ENCODE data around the gene RAB27A. TPM values are rescaled to one million over a fixed set of nuclear protein-coding genes. Genes with fewer than 3 reads are reported as not detected.
A peak's percentile ranks its signal among the peaks of the same experiment; 100 is the strongest.

RAB27A gene
- total RNA-seq (5.1 TPM), polyA plus RNA-seq (ENCODE audit: insufficient read depth in 1 of 8, insufficient read length in 8 of 8, low replicate concordance in 1 of 8) (10 to 100 TPM in 1 of 8 donors, 1 to 10 TPM in 7; 6.3 to 11.8 (median 7.7) TPM)
- long read RNA-seq, donor 1, partial matches to known transcripts = 0 of 1 reads
- long read RNA-seq, donor 1, other reads (novel, unspliced or antisense) = 0 of 1 reads
- long read RNA-seq, donor 2 = 0 reads
- long read RNA-seq, donor 3, partial matches to known transcripts = 0 of 3 reads
- long read RNA-seq, donor 3, other reads (novel, unspliced or antisense) = 0 of 3 reads
- long read RNA-seq, donor 4, partial matches to known transcripts = 0 of 1 reads
- long read RNA-seq, donor 4, other reads (novel, unspliced or antisense) = 0 of 1 reads
- long read RNA-seq, donor 5, transcript RAB27A-201 (7 exons, 3,446 nt) = major isoform, 9 of 9 reads
- long read RNA-seq, donor 5, partial matches to known transcripts = 0 of 9 reads
- long read RNA-seq, donor 5, other reads (novel, unspliced or antisense) = 0 of 9 reads
- long read RNA-seq, donor 6, partial matches to known transcripts = 0 of 1 reads
- long read RNA-seq, donor 6, other reads (novel, unspliced or antisense) = 0 of 1 reads
- long read RNA-seq, donor 7, partial matches to known transcripts = 0 of 3 reads
- long read RNA-seq, donor 7, other reads (novel, unspliced or antisense) = 0 of 3 reads
- long read RNA-seq, donor 8, partial matches to known transcripts = 0 of 1 reads
- long read RNA-seq, donor 8, other reads (novel, unspliced or antisense) = 0 of 1 reads
- long read RNA-seq, donor 9 = 0 reads
- long read RNA-seq, donor 10 = 0 reads
- long read RNA-seq, donor 11 = 0 reads

GRCh38 chr15:55289746-55290527 is at the start of gene RAB27A:
TSS of gene RAB27A (minus strand) at chr15:55289813. CDS start at chr15:55234934, 54,879 bp downstream.
- no peaks in the 10 kb centered on the region for H3K27me3 ChIP-seq (ENCODE audit: control insufficient read depth, insufficient read depth, low read length)
- H3K36me3 ChIP-seq (ENCODE audit: control insufficient read depth, insufficient read depth, low read length) = no peaks in the 10 kb centered on the region
- peak within 1 kb of the TSS; percentile 82 for H3K4me3 ChIP-seq (ENCODE audit: low read length)
- peaks cover 10% of the 10 kb centered on the region for H3K4me1 ChIP-seq (ENCODE audit: control insufficient read depth, insufficient read depth, low read length)
- peak; percentile 79 for DNase-seq
- peak within 1 kb of the TSS; percentile 88 for H3K27ac ChIP-seq (ENCODE audit: low read length)
- 0% methylated on average over 41 of the region's 69 CpGs for WGBS (ENCODE audit: insufficient coverage)
- no peaks in the 10 kb centered on the region for H3K9me3 ChIP-seq (replicated peaks; ENCODE audit: control insufficient read depth, low read depth, low read length)

DNA sequence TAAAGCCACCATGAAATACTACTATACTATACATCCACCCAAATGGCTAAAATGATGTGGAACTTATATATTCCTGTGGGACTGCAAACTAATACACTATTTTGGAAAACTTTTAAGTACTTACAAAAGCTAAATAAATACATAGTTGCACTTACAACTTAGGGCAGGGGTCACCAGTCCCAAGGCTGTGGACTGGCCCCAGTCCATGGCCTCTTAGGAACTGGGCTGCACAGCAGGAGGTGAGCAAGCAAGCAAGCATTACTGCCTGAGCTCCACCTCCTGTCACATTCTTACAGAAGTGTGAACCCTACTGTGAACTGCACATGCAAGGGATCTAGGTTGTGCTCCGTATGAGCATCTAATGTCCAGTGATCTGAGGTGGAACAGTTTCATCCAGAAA is 47.5 kb upstream of the RAB27A start:
- no peak overlapping the region for H3K27ac ChIP-seq (ENCODE audit: low read length)
- no peak for DNase-seq
- H3K36me3 ChIP-seq (ENCODE audit: control insufficient read depth, insufficient read depth, low read length) = peaks cover 8% of the 10 kb centered on the region
- no peaks in the 10 kb centered on the region for H3K27me3 ChIP-seq (ENCODE audit: control insufficient read depth, insufficient read depth, low read length)
- 100% methylated on average over 1 of the region's 1 CpG for WGBS (ENCODE audit: insufficient coverage)
- no peak overlapping the region for H3K4me3 ChIP-seq (ENCODE audit: low read length)
- H3K4me1 ChIP-seq (ENCODE audit: control insufficient read depth, insufficient read depth, low read length) = no peaks in the 10 kb centered on the region
- no peaks in the 10 kb centered on the region for H3K9me3 ChIP-seq (replicated peaks; ENCODE audit: control insufficient read depth, low read depth, low read length)

DNA sequence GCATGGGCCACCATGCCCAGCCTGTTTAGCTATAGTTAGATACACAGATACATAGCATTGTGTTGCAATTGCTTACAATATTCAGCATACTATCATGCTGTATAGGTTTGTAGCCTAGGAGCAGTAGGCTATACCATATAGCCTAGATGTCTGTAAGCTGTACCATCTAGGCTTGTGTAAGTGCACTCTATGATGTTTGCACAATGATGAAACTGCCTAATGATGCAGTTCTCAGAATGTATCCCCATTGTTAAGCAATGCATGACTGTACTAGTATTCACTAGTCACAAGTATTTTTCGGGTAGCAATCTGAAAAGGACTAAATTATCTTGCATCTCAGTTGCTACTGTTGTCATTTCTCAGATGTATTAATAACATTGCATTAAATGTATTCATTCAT is 45.4 kb upstream of the RAB27A start:
- no peak for DNase-seq
- Histone ChIP-seq H3K4me1 (ENCODE audit: control insufficient read depth, insufficient read depth, low read length) (no peaks in the 10 kb centered on the region), H3K27ac (ENCODE audit: low read length) (no peak overlapping the region), H3K27me3 (ENCODE audit: control insufficient read depth, insufficient read depth, low read length) (no peaks in the 10 kb centered on the region), H3K36me3 (ENCODE audit: control insufficient read depth, insufficient read depth, low read length) (peaks cover 14% of the 10 kb centered on the region), H3K9me3 (replicated peaks; ENCODE audit: control insufficient read depth, low read depth, low read length) (no peaks in the 10 kb centered on the region), H3K4me3 (ENCODE audit: low read length) (no peak overlapping the region)
- no CpG with 5 or more reads among the region's 1 CpG for WGBS (ENCODE audit: insufficient coverage)

DNA sequence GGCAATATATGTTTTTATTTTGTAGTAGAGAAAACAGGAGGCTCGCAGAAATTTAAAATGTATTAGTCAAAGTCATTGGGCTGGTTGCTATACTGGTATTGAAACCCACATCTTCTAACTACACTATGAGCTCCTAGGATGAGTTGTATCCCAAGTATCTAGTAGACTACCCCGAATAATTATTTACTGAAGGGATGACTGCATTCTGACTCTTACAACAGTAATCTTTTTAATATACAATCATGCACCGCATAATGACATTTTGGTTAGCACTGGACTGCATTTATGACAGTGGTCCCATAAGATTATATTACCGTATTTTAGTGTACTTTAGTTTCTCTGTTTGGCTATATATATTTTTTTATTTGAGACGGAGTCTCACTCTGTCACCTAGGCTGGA is 44.8 kb upstream of the RAB27A start:
- Histone ChIP-seq H3K4me3 (ENCODE audit: low read length) (no peak overlapping the region), H3K27me3 (ENCODE audit: control insufficient read depth, insufficient read depth, low read length) (no peaks in the 10 kb centered on the region), H3K4me1 (ENCODE audit: control insufficient read depth, insufficient read depth, low read length) (no peaks in the 10 kb centered on the region), H3K9me3 (replicated peaks; ENCODE audit: control insufficient read depth, low read depth, low read length) (no peaks in the 10 kb centered on the region), H3K27ac (ENCODE audit: low read length) (no peak overlapping the region), H3K36me3 (ENCODE audit: control insufficient read depth, insufficient read depth, low read length) (peaks cover 14% of the 10 kb centered on the region)
- DNase-seq = no peak
- no CpG with 5 or more reads among the region's 5 CpGs for WGBS (ENCODE audit: insufficient coverage)

GRCh38 chr15:55327387-55327786 is 37.8 kb upstream of the RAB27A start:
- Histone ChIP-seq H3K27me3 (ENCODE audit: control insufficient read depth, insufficient read depth, low read length) (no peaks in the 10 kb centered on the region), H3K9me3 (replicated peaks; ENCODE audit: control insufficient read depth, low read depth, low read length) (no peaks in the 10 kb centered on the region), H3K27ac (ENCODE audit: low read length) (no peak overlapping the region), H3K4me3 (ENCODE audit: low read length) (no peak overlapping the region), H3K36me3 (ENCODE audit: control insufficient read depth, insufficient read depth, low read length) (peaks cover 6% of the 10 kb centered on the region), H3K4me1 (ENCODE audit: control insufficient read depth, insufficient read depth, low read length) (no peaks in the 10 kb centered on the region)
- WGBS (ENCODE audit: insufficient coverage) = no CpG with 5 or more reads among the region's 1 CpG
- DNase-seq = no peak

GRCh38 chr15:55322467-55322866 is 32.9 kb upstream of the RAB27A start:
- Histone ChIP-seq H3K36me3 (ENCODE audit: control insufficient read depth, insufficient read depth, low read length) (no peaks in the 10 kb centered on the region), H3K27me3 (ENCODE audit: control insufficient read depth, insufficient read depth, low read length) (no peaks in the 10 kb centered on the region), H3K4me3 (ENCODE audit: low read length) (no peak overlapping the region), H3K4me1 (ENCODE audit: control insufficient read depth, insufficient read depth, low read length) (peaks cover 8% of the 10 kb centered on the region), H3K9me3 (replicated peaks; ENCODE audit: control insufficient read depth, low read depth, low read length) (no peaks in the 10 kb centered on the region), H3K27ac (ENCODE audit: low read length) (no peak overlapping the region)
- no CpG with 5 or more reads among the region's 5 CpGs for WGBS (ENCODE audit: insufficient coverage)
- DNase-seq = no peak

DNA sequence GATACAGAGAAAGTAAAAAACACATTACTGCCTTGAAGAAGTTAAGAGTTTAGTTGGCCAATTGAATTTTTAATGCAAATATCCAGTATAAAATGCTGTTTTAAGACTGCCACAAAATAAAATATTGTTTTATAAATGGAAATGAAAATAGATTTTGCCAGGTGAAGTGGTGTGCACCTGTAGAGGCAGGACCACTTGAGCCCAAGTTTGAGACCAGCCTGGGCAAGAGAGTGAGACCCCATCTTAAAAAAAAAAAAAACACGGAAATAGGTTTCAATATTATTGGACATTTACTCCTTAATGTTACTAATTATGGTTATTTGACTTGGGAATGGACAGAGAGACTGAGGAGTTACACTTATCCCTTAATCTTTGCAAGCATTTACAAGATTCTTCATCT is 31.4 kb upstream of the RAB27A start:
- no peaks in the 10 kb centered on the region for H3K36me3 ChIP-seq (ENCODE audit: control insufficient read depth, insufficient read depth, low read length)
- peaks cover 8% of the 10 kb centered on the region for H3K4me1 ChIP-seq (ENCODE audit: control insufficient read depth, insufficient read depth, low read length)
- H3K9me3 ChIP-seq (replicated peaks; ENCODE audit: control insufficient read depth, low read depth, low read length) = no peaks in the 10 kb centered on the region
- DNase-seq = no peak
- WGBS (ENCODE audit: insufficient coverage) = no CpG with 5 or more reads among the region's 1 CpG
- no peak overlapping the region for H3K27ac ChIP-seq (ENCODE audit: low read length)
- H3K4me3 ChIP-seq (ENCODE audit: low read length) = no peak overlapping the region
- H3K27me3 ChIP-seq (ENCODE audit: control insufficient read depth, insufficient read depth, low read length) = no peaks in the 10 kb centered on the region

GRCh38 chr15:55320238-55320550 is 30.6 kb upstream of the RAB27A start:
- Histone ChIP-seq H3K27ac (ENCODE audit: low read length) (no peak overlapping the region), H3K4me3 (ENCODE audit: low read length) (no peak overlapping the region), H3K9me3 (replicated peaks; ENCODE audit: control insufficient read depth, low read depth, low read length) (no peaks in the 10 kb centered on the region), H3K27me3 (ENCODE audit: control insufficient read depth, insufficient read depth, low read length) (no peaks in the 10 kb centered on the region), H3K36me3 (ENCODE audit: control insufficient read depth, insufficient read depth, low read length) (no peaks in the 10 kb centered on the region), H3K4me1 (ENCODE audit: control insufficient read depth, insufficient read depth, low read length) (peaks cover 8% of the 10 kb centered on the region)
- DNase-seq = peak; percentile 54
- no CpG with 5 or more reads among the region's 2 CpGs for WGBS (ENCODE audit: insufficient coverage)

GRCh38 chr15:55319537-55320237 is 30.1 kb upstream of the RAB27A start:
- DNase-seq = peak; percentile 58
- peak overlapping the region; percentile 71 for H3K4me3 ChIP-seq (ENCODE audit: low read length)
- H3K9me3 ChIP-seq (replicated peaks; ENCODE audit: control insufficient read depth, low read depth, low read length) = no peaks in the 10 kb centered on the region
- H3K27ac ChIP-seq (ENCODE audit: low read length) = peak overlapping the region; percentile 89
- WGBS (ENCODE audit: insufficient coverage) = 67% methylated on average over 1 of the region's 4 CpGs
- H3K36me3 ChIP-seq (ENCODE audit: control insufficient read depth, insufficient read depth, low read length) = no peaks in the 10 kb centered on the region
- no peaks in the 10 kb centered on the region for H3K27me3 ChIP-seq (ENCODE audit: control insufficient read depth, insufficient read depth, low read length)
- H3K4me1 ChIP-seq (ENCODE audit: control insufficient read depth, insufficient read depth, low read length) = peaks cover 8% of the 10 kb centered on the region

Measured in muscle of leg (tissue), 16 donors.